ENCODE data around the gene GRAMD1B. TPM values are rescaled to one million over a fixed set of nuclear protein-coding genes. Genes with fewer than 3 reads are reported as not detected.

GRAMD1B gene
- total and polyA plus RNA-seq, 2 donors from 2014 or later = 4.4 to 18.2 TPM

- intact Hi-C loops (cut with DNase I) = no loop called here
- FAIRE-seq (no peak), DNase-seq (no peak)
- no peak for TF ChIP-seq CTCF (IDR thresholded peaks at IDR 0.05; ENCODE audit: borderline replicate concordance, extremely low read depth, insufficient read depth)
- Histone ChIP-seq H3K27me3 (ENCODE audit: control insufficient read depth, insufficient read depth, low read length) (no peaks in the 10 kb centered on the region), H3K27ac (ENCODE audit: low read depth in 2 of 2, low read length in 2 of 2) (no peak overlapping the region), H3K9ac (ENCODE audit: low read length in 3 of 3) (no peak overlapping the region), H3K4me1 (ENCODE audit: control insufficient read depth in 2 of 3, insufficient read depth in 2 of 3, low read depth in 1 of 3, low read length in 3 of 3) (no peaks in the 10 kb centered on the region), H3K9me3 (ENCODE audit: control insufficient read depth in 2 of 3, insufficient read depth in 1 of 3, low read length in 3 of 3) (no peaks in the 10 kb centered on the region), H3K36me3 (ENCODE audit: control insufficient read depth in 2 of 3, insufficient read depth in 3 of 3, low read length in 3 of 3) (no peaks in the 10 kb centered on the region), H3K4me3 (ENCODE audit: low read length in 3 of 3) (no peak overlapping the region)
Measured at GRCh38 chr11:123521001-123521400, 90.9 kb downstream of the GRAMD1B start.

GRCh38 chr11:123521930-123522329 is 91.9 kb downstream of the GRAMD1B start:
- FAIRE-seq = no peak
- no peaks in the 10 kb centered on the region for H3K4me1 ChIP-seq (ENCODE audit: control insufficient read depth in 2 of 3, insufficient read depth in 2 of 3, low read depth in 1 of 3, low read length in 3 of 3)
- H3K9me3 ChIP-seq (ENCODE audit: control insufficient read depth in 2 of 3, insufficient read depth in 1 of 3, low read length in 3 of 3) = no peaks in the 10 kb centered on the region
- H3K4me3 ChIP-seq (ENCODE audit: low read length in 3 of 3) = no peak overlapping the region
- H3K27me3 ChIP-seq (ENCODE audit: control insufficient read depth, insufficient read depth, low read length) = no peaks in the 10 kb centered on the region
- no peak overlapping the region for H3K9ac ChIP-seq (ENCODE audit: low read length in 3 of 3)
- intact Hi-C loops (cut with DNase I) = no loop called here
- no peak for DNase-seq
- H3K36me3 ChIP-seq (ENCODE audit: control insufficient read depth in 2 of 3, insufficient read depth in 3 of 3, low read length in 3 of 3) = no peaks in the 10 kb centered on the region
- H3K27ac ChIP-seq (ENCODE audit: low read depth in 2 of 2, low read length in 2 of 2) = no peak overlapping the region
- no peak for TF ChIP-seq CTCF (IDR thresholded peaks at IDR 0.05; ENCODE audit: borderline replicate concordance, extremely low read depth, insufficient read depth)

- TF ChIP-seq CTCF (IDR thresholded peaks at IDR 0.05; ENCODE audit: borderline replicate concordance, extremely low read depth, insufficient read depth) = no peak
- intact Hi-C loops (cut with DNase I) = no loop called here
- Histone ChIP-seq H3K9ac (ENCODE audit: low read length in 3 of 3) (no peak overlapping the region), H3K4me1 (ENCODE audit: control insufficient read depth in 2 of 3, insufficient read depth in 2 of 3, low read depth in 1 of 3, low read length in 3 of 3) (no peaks in the 10 kb centered on the region), H3K9me3 (ENCODE audit: control insufficient read depth in 2 of 3, insufficient read depth in 1 of 3, low read length in 3 of 3) (no peaks in the 10 kb centered on the region), H3K27ac (ENCODE audit: low read depth in 2 of 2, low read length in 2 of 2) (no peak overlapping the region), H3K36me3 (ENCODE audit: control insufficient read depth in 2 of 3, insufficient read depth in 3 of 3, low read length in 3 of 3) (no peaks in the 10 kb centered on the region), H3K27me3 (ENCODE audit: control insufficient read depth, insufficient read depth, low read length) (no peaks in the 10 kb centered on the region), H3K4me3 (ENCODE audit: low read length in 3 of 3) (no peak overlapping the region)
- no peak for DNase-seq
- FAIRE-seq = no peak
Measured at GRCh38 chr11:123523539-123523938, 93.5 kb downstream of the GRAMD1B start.

- intact Hi-C loops (cut with DNase I) = no loop called here
- no peaks in the 10 kb centered on the region for H3K4me1 ChIP-seq (ENCODE audit: control insufficient read depth in 2 of 3, insufficient read depth in 2 of 3, low read depth in 1 of 3, low read length in 3 of 3)
- H3K9me3 ChIP-seq (ENCODE audit: control insufficient read depth in 2 of 3, insufficient read depth in 1 of 3, low read length in 3 of 3) = no peaks in the 10 kb centered on the region
- no peak overlapping the region for H3K27ac ChIP-seq (ENCODE audit: low read depth in 2 of 2, low read length in 2 of 2)
- DNase-seq = peak in 1 of 5 donors; percentile 34
- H3K9ac ChIP-seq (ENCODE audit: low read length in 3 of 3) = no peak overlapping the region
- no peaks in the 10 kb centered on the region for H3K27me3 ChIP-seq (ENCODE audit: control insufficient read depth, insufficient read depth, low read length)
- FAIRE-seq = no peak
- H3K36me3 ChIP-seq (ENCODE audit: control insufficient read depth in 2 of 3, insufficient read depth in 3 of 3, low read length in 3 of 3) = no peaks in the 10 kb centered on the region
- TF ChIP-seq CTCF (IDR thresholded peaks at IDR 0.05; ENCODE audit: borderline replicate concordance, extremely low read depth, insufficient read depth) = no peak
- H3K4me3 ChIP-seq (ENCODE audit: low read length in 3 of 3) = no peak overlapping the region
Measured at GRCh38 chr11:123525097-123525496, 95.0 kb downstream of the GRAMD1B start.

Data from kidney (tissue), 14 donors.